Measurements from ENCODE around the gene RNF213.

DNA sequence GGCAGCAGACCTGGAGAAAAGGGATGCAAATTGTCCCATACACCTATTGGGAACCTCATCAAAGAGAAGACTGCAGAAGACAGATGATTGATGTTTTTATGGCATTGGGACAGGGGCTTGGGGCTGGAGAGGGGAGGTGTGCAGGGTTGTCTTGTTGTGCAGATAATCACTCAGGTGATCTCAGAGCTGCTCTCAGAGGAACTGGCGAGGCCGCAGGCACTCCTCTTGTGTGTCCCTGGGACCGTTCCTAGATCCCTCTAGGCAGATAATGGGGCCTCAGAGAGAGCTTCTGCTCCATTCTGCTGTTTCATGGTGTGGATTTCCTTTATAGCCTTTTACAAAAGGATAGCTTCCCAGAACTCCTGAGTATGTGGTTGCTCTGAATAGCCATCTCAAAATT, 1.6 kb downstream of the RNF213 start:
- no peak for TF ChIP-seq POLR2AphosphoS5 (IDR thresholded peaks at IDR 0.05; ENCODE audit: low read depth, low read length)
- TF ChIP-seq BACH1 (IDR thresholded peaks at IDR 0.05; ENCODE audit: low read length): no peak
- no peak for TF ChIP-seq CTCF (IDR thresholded peaks at IDR 0.05; ENCODE audit: control extremely low read depth in 1 of 3, insufficient read depth in 1 of 3, low read depth in 1 of 3, low read length in 3 of 3)
- TF ChIP-seq CREB1 (IDR thresholded peaks at IDR 0.05): no peak
- no peak for TF ChIP-seq POLR2A (IDR thresholded peaks at IDR 0.05; ENCODE audit: control extremely low read depth in 1 of 2, low read depth in 2 of 2, low read length in 2 of 2)

All from H1 (cell line).